OCI-LY1 (cell line): ENCODE results near the gene CNTNAP3.
"Not testable (repeated sequence)": the region's sequence is repeated elsewhere in the genome, so short reads cannot be mapped to it uniquely, and the experiment has no call there.

Source experiments
- EZH2 ChIP-seq: fragments of 200-600 bp; sonication (generic), shearing (Covaris generic); IDR thresholded peaks from 2 replicates; pipeline ENCODE4 v1.8.0; 2017; ENCODE audit warnings: borderline replicate concordance, mixed run types, mild to moderate bottlenecking, antibody characterized with exemption, low read length, moderate library complexity, mixed read lengths
- TF ChIP-seq, protein P1 (sequence below): fragments of 200-600 bp; sonication (generic), shearing (Covaris generic); IDR thresholded peaks from 2 replicates; pipeline ENCODE4 v1.5.1; 2017; ENCODE audit warnings: mild to moderate bottlenecking, antibody characterized with exemption, low read length, moderate library complexity, mixed read lengths

DNA sequence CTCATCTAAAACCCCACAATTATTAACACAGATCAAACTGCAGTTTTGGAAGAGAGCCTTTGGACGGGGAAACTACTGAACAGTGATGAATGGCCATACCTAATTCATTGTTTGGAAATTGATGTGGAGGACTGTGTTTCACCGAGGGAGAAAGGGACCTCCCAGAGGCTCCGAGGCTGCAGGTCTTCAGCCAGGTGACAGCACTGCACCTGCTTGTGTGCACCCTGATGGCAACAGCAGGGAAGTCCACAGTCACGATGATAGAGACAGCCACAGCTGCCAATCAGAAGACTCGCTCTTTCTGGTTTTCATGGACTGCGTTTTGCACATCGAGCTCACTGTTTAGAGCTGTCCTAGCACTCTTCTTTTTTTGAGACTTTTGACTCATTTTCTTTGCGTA lies 214.4 kb downstream of the CNTNAP3 start:
- TF ChIP-seq, protein P1, sequence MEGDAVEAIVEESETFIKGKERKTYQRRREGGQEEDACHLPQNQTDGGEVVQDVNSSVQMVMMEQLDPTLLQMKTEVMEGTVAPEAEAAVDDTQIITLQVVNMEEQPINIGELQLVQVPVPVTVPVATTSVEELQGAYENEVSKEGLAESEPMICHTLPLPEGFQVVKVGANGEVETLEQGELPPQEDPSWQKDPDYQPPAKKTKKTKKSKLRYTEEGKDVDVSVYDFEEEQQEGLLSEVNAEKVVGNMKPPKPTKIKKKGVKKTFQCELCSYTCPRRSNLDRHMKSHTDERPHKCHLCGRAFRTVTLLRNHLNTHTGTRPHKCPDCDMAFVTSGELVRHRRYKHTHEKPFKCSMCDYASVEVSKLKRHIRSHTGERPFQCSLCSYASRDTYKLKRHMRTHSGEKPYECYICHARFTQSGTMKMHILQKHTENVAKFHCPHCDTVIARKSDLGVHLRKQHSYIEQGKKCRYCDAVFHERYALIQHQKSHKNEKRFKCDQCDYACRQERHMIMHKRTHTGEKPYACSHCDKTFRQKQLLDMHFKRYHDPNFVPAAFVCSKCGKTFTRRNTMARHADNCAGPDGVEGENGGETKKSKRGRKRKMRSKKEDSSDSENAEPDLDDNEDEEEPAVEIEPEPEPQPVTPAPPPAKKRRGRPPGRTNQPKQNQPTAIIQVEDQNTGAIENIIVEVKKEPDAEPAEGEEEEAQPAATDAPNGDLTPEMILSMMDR = not testable (repeated sequence)
- not testable (repeated sequence) for TF ChIP-seq EZH2
